ENCODE results near the gene SLC25A47. TPM values are rescaled to one million over a fixed set of nuclear protein-coding genes. Genes with fewer than 3 reads are reported as not detected.
"Not testable (repeated sequence)": the region's sequence is repeated elsewhere in the genome, so short reads cannot be mapped to it uniquely, and the experiment has no call there.

Gene SLC25A47
- total RNA-seq, 1 experiment from 2014 or later, result not detected

DNA sequence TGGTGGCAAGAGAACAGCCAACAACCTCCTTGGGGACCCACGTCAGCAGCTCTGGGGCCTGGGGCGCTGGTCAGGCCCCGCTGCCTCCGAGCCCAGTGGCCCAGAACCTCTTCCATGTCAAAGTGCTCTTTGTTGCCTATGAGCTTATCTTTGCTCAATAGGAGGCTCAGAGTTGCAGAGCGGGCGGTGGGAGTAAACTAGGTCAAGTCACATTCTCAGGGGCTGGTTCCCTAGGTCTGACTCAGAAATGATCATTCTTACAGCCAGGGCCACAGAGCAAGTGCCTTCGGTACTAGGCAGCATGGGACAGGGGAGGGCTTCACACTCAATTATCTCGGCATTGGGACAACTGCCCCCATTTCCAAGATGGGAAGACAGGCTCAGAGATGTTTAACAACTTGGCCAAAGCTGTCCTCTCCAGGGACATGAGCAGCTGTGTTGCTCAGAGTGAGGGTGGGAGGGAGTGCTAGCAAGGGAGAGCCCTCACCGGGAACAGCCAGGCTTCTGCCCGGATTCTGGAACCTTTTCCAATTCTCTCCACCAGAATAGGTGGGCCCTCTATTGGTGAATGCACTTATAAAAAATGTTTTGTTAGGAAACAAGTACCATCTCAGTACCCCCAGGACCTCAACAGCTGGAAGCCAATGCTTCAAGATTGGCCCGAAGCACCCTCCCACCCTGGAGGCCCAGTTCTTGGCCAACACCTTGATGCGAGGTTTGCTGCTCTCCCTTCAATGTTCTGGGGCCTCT, 28.8 kb upstream of the SLC25A47 start:
- POLR2A ChIA-PET, result no interaction called here
- H3K27me3 Mint-ChIP-seq (ENCODE audit: insufficient read depth, unreplicated experiment), result no peaks in the 10 kb centered on the region
- no peaks in the 10 kb centered on the region for H3K9me3 Mint-ChIP-seq (ENCODE audit: unreplicated experiment)
- no peak overlapping the region for H3K27ac Mint-ChIP-seq (ENCODE audit: low read depth, unreplicated experiment)
- intact Hi-C loops (cut with micrococcal nuclease), result no loop called here
- TF ChIP-seq, protein P1, sequence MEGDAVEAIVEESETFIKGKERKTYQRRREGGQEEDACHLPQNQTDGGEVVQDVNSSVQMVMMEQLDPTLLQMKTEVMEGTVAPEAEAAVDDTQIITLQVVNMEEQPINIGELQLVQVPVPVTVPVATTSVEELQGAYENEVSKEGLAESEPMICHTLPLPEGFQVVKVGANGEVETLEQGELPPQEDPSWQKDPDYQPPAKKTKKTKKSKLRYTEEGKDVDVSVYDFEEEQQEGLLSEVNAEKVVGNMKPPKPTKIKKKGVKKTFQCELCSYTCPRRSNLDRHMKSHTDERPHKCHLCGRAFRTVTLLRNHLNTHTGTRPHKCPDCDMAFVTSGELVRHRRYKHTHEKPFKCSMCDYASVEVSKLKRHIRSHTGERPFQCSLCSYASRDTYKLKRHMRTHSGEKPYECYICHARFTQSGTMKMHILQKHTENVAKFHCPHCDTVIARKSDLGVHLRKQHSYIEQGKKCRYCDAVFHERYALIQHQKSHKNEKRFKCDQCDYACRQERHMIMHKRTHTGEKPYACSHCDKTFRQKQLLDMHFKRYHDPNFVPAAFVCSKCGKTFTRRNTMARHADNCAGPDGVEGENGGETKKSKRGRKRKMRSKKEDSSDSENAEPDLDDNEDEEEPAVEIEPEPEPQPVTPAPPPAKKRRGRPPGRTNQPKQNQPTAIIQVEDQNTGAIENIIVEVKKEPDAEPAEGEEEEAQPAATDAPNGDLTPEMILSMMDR (IDR thresholded peaks at IDR 0.05; ENCODE audit: unreplicated experiment), result no peak
- no peak overlapping the region for H3K4me3 Mint-ChIP-seq (ENCODE audit: unreplicated experiment)
- no peaks in the 10 kb centered on the region for H3K36me3 Mint-ChIP-seq (ENCODE audit: insufficient read depth, unreplicated experiment)
- H3K4me1 Mint-ChIP-seq (ENCODE audit: insufficient read depth, unreplicated experiment), result no peaks in the 10 kb centered on the region
- no peak for DNase-seq (ENCODE audit: unreplicated experiment)
- CTCF ChIA-PET, result interaction anchor here (0.9 to 2.9 kb wide), 3 partner anchors 9 to 12 kb away, joined by 3 to 30 read pairs (median 3); no protein-coding TSS in a partner anchor
- no TSS peak for BruUV-seq (replicated peaks)

DNA sequence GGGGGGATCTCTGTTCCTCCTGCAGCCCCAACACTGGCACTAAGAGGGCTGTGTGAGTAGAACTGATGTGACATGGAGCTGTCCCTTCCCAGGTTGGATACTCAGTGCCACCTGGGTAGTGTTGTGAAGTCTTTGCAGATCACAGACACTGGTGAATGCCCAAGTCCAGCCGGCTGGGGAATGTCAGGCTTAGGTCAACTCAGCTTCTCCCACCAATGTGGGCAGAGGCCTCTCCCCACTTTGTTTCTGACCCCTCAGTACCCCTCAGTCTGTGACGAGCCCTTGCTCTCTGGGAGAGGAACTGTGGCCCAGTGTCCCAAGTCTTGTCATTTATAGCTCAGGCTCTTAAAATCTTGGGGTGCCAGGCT, 28.2 kb upstream of the SLC25A47 start:
- no peaks in the 10 kb centered on the region for H3K9me3 Mint-ChIP-seq (ENCODE audit: unreplicated experiment)
- no peak overlapping the region for H3K4me3 Mint-ChIP-seq (ENCODE audit: unreplicated experiment)
- TF ChIP-seq, protein P1 (IDR thresholded peaks at IDR 0.05; ENCODE audit: unreplicated experiment), result no peak
- ChIA-PET POLR2A (interaction anchor here (0.6 to 2.0 kb wide), 2 partner anchors 8 to 14 kb away, joined by 3 to 5 read pairs; no protein-coding TSS in a partner anchor), CTCF (interaction anchor here (0.7 to 2.9 kb wide), 5 partner anchors 9 to 352 kb away, joined by 3 to 30 read pairs (median 3); no protein-coding TSS in a partner anchor)
- intact Hi-C loops (cut with micrococcal nuclease), result no loop called here
- H3K4me1 Mint-ChIP-seq (ENCODE audit: insufficient read depth, unreplicated experiment), result no peaks in the 10 kb centered on the region
- DNase-seq (ENCODE audit: unreplicated experiment), result no peak
- H3K27ac Mint-ChIP-seq (ENCODE audit: low read depth, unreplicated experiment), result no peak overlapping the region
- no peaks in the 10 kb centered on the region for H3K27me3 Mint-ChIP-seq (ENCODE audit: insufficient read depth, unreplicated experiment)
- H3K36me3 Mint-ChIP-seq (ENCODE audit: insufficient read depth, unreplicated experiment), result no peaks in the 10 kb centered on the region
- BruUV-seq (replicated peaks), result no TSS peak

DNA sequence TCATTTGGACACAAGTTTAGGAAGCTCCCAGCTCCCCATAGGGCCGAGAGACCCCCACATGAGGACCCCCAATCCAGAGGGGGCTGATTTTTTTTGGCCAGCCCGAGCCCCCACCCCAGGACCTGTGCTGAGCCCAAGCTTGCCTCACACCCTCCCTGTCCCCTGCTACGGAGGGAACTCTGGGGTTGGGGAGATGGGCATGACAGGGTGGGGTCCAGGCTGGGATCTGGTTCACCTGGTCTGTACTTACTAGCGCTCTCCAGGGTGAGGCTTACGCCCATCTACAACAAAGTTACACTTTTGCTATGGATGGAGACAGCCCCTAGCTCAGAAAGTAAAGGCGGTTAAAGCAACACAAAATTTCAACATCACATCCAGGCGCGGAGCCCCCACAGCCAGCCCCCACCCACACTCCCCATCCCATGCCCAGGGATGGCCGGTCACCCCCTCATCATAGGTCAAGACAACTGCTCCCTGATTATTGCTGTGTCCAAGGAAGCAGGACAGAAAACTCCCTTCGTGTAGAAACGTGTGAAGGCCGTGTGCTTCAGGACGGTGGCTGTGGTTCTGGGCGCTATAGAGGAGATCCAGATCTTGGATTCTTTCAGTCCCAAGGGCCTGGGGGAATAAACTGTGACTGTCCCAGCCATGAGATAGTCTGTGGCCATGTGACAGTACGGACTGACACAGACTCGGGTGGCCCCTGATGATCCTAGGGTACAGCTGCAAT, 27.6 kb upstream of the SLC25A47 start:
- TF ChIP-seq, protein P1 (IDR thresholded peaks at IDR 0.05; ENCODE audit: unreplicated experiment), result no peak
- CTCF ChIA-PET, result interaction anchor here (0.7 to 2.9 kb wide), 6 partner anchors 9 to 352 kb away, joined by 3 to 30 read pairs (median 3); no protein-coding TSS in a partner anchor
- no peaks in the 10 kb centered on the region for H3K9me3 Mint-ChIP-seq (ENCODE audit: unreplicated experiment)
- H3K27ac Mint-ChIP-seq (ENCODE audit: low read depth, unreplicated experiment), result no peak overlapping the region
- H3K4me3 Mint-ChIP-seq (ENCODE audit: unreplicated experiment), result no peak overlapping the region
- no peaks in the 10 kb centered on the region for H3K36me3 Mint-ChIP-seq (ENCODE audit: insufficient read depth, unreplicated experiment)
- H3K27me3 Mint-ChIP-seq (ENCODE audit: insufficient read depth, unreplicated experiment), result no peaks in the 10 kb centered on the region
- POLR2A ChIA-PET, result interaction anchor here (0.6 to 2.0 kb wide), 2 partner anchors 9 to 13 kb away, joined by 3 to 5 read pairs; no protein-coding TSS in a partner anchor
- intact Hi-C loops (cut with micrococcal nuclease), result no loop called here
- no peaks in the 10 kb centered on the region for H3K4me1 Mint-ChIP-seq (ENCODE audit: insufficient read depth, unreplicated experiment)
- no peak for DNase-seq (ENCODE audit: unreplicated experiment)
- BruUV-seq (replicated peaks), result no TSS peak

DNA sequence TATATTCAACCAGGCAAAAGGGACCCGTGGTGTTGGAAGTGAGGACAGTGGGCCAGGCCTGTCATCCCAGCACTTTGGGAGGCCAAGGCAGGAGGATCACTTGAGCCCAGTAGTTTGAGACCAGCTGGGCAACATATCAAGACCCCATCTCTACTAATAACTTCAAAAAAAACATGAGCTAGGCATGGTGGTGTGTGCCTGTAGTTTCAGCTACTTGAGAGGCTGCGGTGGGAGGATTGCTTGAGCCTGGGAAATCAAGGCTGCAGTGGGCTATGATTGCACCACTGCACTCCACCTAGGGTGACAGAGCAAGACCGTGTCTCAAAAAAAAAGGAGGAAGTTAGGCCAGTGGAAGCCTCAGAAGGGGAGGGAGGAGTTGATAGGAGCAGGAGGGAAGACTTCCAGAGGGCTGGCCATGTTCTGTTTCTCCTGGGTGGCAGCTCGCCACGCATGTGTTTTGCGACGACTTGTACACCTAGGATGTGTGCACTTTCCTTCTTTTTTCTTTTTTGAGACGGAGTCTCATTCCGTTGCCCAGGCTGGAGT, 27.0 kb upstream of the SLC25A47 start:
- H3K36me3 Mint-ChIP-seq (ENCODE audit: insufficient read depth, unreplicated experiment), result no peaks in the 10 kb centered on the region
- DNase-seq (ENCODE audit: unreplicated experiment), result no peak
- H3K4me3 Mint-ChIP-seq (ENCODE audit: unreplicated experiment), result no peak overlapping the region
- intact Hi-C loops (cut with micrococcal nuclease), result no loop called here
- H3K27me3 Mint-ChIP-seq (ENCODE audit: insufficient read depth, unreplicated experiment), result no peaks in the 10 kb centered on the region
- no peaks in the 10 kb centered on the region for H3K9me3 Mint-ChIP-seq (ENCODE audit: unreplicated experiment)
- no TSS peak for BruUV-seq (replicated peaks)
- ChIA-PET POLR2A (interaction anchor here (2.0 kb wide), 1 partner anchor 10 kb away, joined by 5 read pairs; no protein-coding TSS in a partner anchor), CTCF (interaction anchor here (0.8 to 2.9 kb wide), 3 partner anchors 11 to 50 kb away, joined by 3 to 30 read pairs (median 4); no protein-coding TSS in a partner anchor)
- H3K27ac Mint-ChIP-seq (ENCODE audit: low read depth, unreplicated experiment), result peak overlapping the region; percentile 7
- TF ChIP-seq, protein P1 (IDR thresholded peaks at IDR 0.05; ENCODE audit: unreplicated experiment), result no peak
- H3K4me1 Mint-ChIP-seq (ENCODE audit: insufficient read depth, unreplicated experiment), result no peaks in the 10 kb centered on the region

DNA sequence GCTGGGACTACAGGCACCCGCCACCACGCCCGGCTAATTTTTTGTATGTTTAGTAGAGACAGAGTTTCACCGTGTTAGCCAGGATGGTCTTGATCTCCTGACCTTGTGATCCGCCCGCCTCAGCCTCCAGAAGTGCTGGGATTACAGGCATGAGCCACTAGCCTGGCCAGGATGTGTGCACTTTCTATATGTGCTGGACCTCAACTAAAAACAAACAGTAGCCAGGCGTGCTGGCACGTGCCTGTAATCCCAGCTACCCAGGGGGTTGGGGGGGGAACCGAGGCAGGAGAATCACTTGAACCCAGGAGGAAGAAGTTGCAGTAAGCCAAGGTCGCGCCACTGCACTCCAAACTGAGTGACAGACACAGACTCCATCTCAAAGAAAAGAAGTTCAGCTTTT, 26.4 kb upstream of the SLC25A47 start:
- DNase-seq (ENCODE audit: unreplicated experiment); H3K9me3 Mint-ChIP-seq (ENCODE audit: unreplicated experiment); BruUV-seq (replicated peaks); intact Hi-C loops (cut with micrococcal nuclease); H3K36me3 Mint-ChIP-seq (ENCODE audit: insufficient read depth, unreplicated experiment); H3K4me3 Mint-ChIP-seq (ENCODE audit: unreplicated experiment); H3K27me3 Mint-ChIP-seq (ENCODE audit: insufficient read depth, unreplicated experiment); H3K4me1 Mint-ChIP-seq (ENCODE audit: insufficient read depth, unreplicated experiment): not testable (repeated sequence)
- H3K27ac Mint-ChIP-seq (ENCODE audit: low read depth, unreplicated experiment), result peak overlapping the region; percentile 7
- POLR2A ChIA-PET, result interaction anchor here (2.0 kb wide), 1 partner anchor 10 kb away, joined by 5 read pairs; no protein-coding TSS in a partner anchor
- CTCF ChIA-PET, result interaction anchor here (1.3 to 2.9 kb wide), 3 partner anchors 11 to 81 kb away, joined by 3 to 30 read pairs (median 5); no protein-coding TSS in a partner anchor

Measured in MCF 10A (cell line).